Measurements from ENCODE around the gene DPP4.

Gene DPP4

DNA sequence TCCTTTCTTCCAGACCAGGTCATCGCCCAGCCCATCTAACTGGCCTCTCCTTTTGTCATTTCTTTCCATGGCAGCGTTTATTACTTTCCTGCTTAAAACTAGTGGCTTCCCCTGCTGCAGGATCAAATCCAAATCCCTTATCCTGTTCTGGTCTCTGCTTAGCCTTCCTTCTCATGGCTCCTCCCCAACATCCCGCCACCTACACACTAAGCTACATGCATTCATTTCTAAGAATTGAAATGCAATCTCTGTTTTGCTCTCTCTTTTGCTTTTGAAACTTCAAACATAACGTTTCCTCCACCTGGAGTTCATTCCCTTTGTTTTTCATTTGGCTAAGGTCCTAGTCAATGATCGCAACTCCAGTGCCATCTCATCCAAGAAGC lies 18.0 kb upstream of the DPP4 start:
- H3K27ac Mint-ChIP-seq: no peak overlapping the region
- H3K9me3 Mint-ChIP-seq: no peaks in the 10 kb centered on the region
- no peaks in the 10 kb centered on the region for H3K4me1 Mint-ChIP-seq
- H3K4me3 Mint-ChIP-seq: no peak overlapping the region
- no peaks in the 10 kb centered on the region for H3K36me3 Mint-ChIP-seq (ENCODE audit: low read depth)
- no peak for DNase-seq
- H3K27me3 Mint-ChIP-seq (ENCODE audit: low read depth, poor library complexity): peaks cover 8% of the 10 kb centered on the region
- no peak for TF ChIP-seq CTCF (IDR thresholded peaks at IDR 0.05)

DNA sequence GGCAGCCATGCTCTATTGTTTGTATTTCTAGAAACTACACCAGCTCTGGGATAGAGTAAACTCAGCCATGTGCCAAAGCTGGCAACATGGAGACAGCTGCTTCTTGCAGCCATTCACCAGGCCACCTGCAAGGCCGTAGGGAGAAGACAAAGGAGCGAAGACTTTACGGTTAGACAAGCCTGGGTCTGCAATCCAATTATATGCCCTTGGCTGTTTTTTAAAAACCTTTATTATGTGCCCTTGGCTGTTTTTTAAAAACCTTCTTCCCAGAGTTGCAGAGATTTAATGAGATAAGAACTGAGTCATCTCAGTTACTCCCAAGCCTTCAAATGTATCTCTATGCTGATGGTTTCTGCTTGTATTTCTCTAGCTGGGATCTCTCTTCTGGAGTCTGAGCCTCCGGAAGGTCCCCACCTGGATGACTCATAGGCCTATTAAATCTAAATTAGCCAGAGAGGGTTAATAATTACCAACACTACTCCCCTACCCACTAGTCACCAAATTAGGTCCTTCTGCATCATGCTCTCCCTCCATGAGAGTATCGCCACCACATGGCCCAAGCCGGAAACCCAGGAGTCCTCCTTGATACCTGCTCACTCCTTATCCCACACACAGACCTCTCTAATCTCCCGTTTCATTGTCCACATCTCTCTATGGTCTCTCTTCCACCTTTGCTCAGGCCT lies 17.5 kb upstream of the DPP4 start:
- Mint-ChIP-seq H3K4me1 (no peaks in the 10 kb centered on the region), H3K36me3 (ENCODE audit: low read depth) (no peaks in the 10 kb centered on the region), H3K9me3 (no peaks in the 10 kb centered on the region), H3K27ac (no peak overlapping the region), H3K27me3 (ENCODE audit: low read depth, poor library complexity) (peaks cover 8% of the 10 kb centered on the region), H3K4me3 (no peak overlapping the region)
- DNase-seq: no peak
- TF ChIP-seq CTCF (IDR thresholded peaks at IDR 0.05): no peak

DNA sequence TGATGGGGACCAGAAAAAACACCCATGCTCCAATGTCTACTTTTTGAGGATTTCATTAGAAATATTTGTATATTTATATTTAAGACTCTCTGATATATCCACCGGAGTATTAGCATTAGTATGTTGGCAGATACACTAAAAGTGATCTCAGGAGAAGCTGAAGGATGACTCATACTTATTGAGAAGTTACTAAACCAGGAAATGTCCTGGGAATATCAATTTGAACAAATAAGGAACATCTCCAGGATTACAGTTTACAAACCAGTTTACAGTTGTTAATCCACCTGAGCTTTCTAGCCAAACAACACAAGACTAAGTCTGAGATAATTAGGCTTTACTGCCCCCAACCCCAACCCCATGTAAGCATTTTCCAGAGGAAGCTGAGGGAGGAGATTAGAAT lies 16.1 kb upstream of the DPP4 start:
- no peak overlapping the region for H3K4me3 Mint-ChIP-seq
- H3K27me3 Mint-ChIP-seq (ENCODE audit: low read depth, poor library complexity): peaks cover 8% of the 10 kb centered on the region
- no peak for DNase-seq
- H3K36me3 Mint-ChIP-seq (ENCODE audit: low read depth): no peaks in the 10 kb centered on the region
- H3K27ac Mint-ChIP-seq: no peak overlapping the region
- TF ChIP-seq CTCF (IDR thresholded peaks at IDR 0.05): no peak
- H3K4me1 Mint-ChIP-seq: no peaks in the 10 kb centered on the region
- H3K9me3 Mint-ChIP-seq: no peaks in the 10 kb centered on the region

DNA sequence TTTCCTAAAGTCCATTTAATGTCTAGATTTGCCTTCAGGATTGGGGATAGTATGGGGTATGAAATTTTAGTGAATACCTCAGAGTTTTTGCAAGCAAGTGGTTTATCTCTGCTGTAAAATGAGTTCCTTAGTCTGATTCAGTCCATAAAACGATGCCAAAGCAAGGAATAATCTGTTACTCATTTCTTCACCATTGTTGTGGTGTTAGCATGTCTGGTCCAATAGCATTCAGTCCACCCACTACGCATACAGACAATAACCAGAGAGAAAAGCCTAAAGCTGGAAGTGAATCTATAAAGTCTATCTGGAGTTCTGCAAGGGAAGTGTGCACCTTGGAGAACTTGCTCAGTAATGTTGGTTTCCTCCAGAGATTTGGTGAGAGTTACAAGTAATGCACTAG lies 12.9 kb upstream of the DPP4 start:
- Mint-ChIP-seq H3K4me3 (no peak overlapping the region), H3K27me3 (ENCODE audit: low read depth, poor library complexity) (peaks cover 10% of the 10 kb centered on the region), H3K9me3 (no peaks in the 10 kb centered on the region), H3K4me1 (no peaks in the 10 kb centered on the region), H3K27ac (no peak overlapping the region), H3K36me3 (ENCODE audit: low read depth) (no peaks in the 10 kb centered on the region)
- DNase-seq: no peak
- no peak for TF ChIP-seq CTCF (IDR thresholded peaks at IDR 0.05)

DNA sequence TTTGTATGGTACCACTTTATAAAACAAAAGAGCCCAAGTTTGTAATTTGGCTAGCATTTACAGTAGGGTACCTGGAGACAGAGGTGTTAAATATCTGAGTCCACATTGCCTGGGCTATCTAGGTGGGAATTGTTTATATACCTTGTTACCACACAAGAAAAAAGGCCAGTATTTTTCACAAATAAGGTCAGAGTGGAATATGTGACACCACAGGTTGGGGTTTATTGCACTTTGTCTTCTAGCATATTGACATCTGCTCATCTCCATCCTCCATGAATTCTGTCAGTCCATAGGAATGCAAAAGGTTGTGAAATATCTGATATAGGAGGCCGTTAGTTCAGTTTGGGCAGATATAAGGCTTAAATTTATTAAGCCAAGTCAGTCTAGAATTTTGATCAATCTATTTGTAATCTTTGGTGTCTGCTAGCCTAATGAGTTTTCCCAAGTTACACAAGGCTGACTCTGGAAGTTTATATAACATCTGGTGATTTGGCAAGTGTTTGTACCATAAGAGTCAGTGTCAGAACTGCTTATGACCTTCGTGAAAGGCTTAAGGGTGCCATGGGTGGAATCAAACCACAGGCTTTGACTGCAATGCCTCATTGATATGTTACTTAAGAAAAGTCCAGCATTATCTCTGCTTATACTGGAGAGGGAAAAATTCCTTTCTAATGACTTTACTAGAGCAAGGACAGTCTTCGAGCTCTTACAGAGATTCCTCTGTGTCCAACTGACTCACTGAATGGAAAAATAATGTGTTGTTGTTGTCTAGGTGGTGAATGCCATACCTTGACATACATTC lies 11.3 kb upstream of the DPP4 start:
- Mint-ChIP-seq H3K4me3 (no peak overlapping the region), H3K27me3 (ENCODE audit: low read depth, poor library complexity) (peaks cover 12% of the 10 kb centered on the region), H3K4me1 (no peaks in the 10 kb centered on the region), H3K27ac (no peak overlapping the region), H3K36me3 (ENCODE audit: low read depth) (no peaks in the 10 kb centered on the region), H3K9me3 (no peaks in the 10 kb centered on the region)
- no peak for TF ChIP-seq CTCF (IDR thresholded peaks at IDR 0.05)
- no peak for DNase-seq

- no peak for DNase-seq
- Mint-ChIP-seq H3K27me3 (ENCODE audit: low read depth, poor library complexity) (peaks cover 12% of the 10 kb centered on the region), H3K27ac (no peak overlapping the region), H3K36me3 (ENCODE audit: low read depth) (no peaks in the 10 kb centered on the region), H3K4me1 (no peaks in the 10 kb centered on the region), H3K4me3 (no peak overlapping the region), H3K9me3 (peaks cover 6% of the 10 kb centered on the region)
- TF ChIP-seq CTCF (IDR thresholded peaks at IDR 0.05): no peak
Observed at GRCh38 chr2:162084536-162084935, 10.5 kb upstream of the DPP4 start.
